HepG2 (cell line): Measurements from ENCODE around the gene RANBP6. TPM values are rescaled to one million over a fixed set of nuclear protein-coding genes. Genes with fewer than 3 reads are reported as not detected.

ENCODE experiments used
- ATAC-seq: fragments of 200-7000 bp; cut with Tn5 transposase; 3 replicates; pipeline ENCODE4 v1.9.1; 2020; ENCODE audit warnings: mild to moderate bottlenecking, moderate library complexity
- BruUV-seq: library from RNA; stranded (reverse); fragments of 400-500 nt; replicated peaks from 2 replicates; lab custom pipeline; 2021; lab: Mats Ljungman, UMichigan
- CTCF ChIA-PET: fragments of 300-600 bp; formaldehyde crosslinking; extraction: SDS; loops from one replicate; lab custom pipeline; 2021; ENCODE audit warnings: low total read pairs, inconsistent platforms, low intra/inter-chr PET ratio; lab: Yijun Ruan, JAX
- POLR2A ChIA-PET: fragments of 350-600 bp; sonication (Branson Sonifier 250); formaldehyde crosslinking; loops from one replicate; lab custom pipeline; 2020; ENCODE audit warnings: antibody characterized with exemption, inconsistent platforms; lab: Yijun Ruan, JAX
- DNase-seq: peaks from one replicate; pipeline ENCODE4 v3.0.0-alpha.2; 2015; ENCODE audit warnings: low spot score
- FAIRE-seq: peaks from 3 replicates; lab custom pipeline; 2011; peaks lifted over from hg19 to GRCh38; lab: Jason Lieb, UNC
- H2AFZ ChIP-seq: one replicate; pipeline ENCODE4 v1.6.1; 2011; ENCODE audit warnings: low read length, inconsistent platforms
- H3K27ac ChIP-seq: fragments of 300-600 bp; 3 replicates; pipeline ENCODE4 v1.8.0; 2011; ENCODE audit warnings: mixed run types, mild to moderate bottlenecking, mixed read lengths, low read length, inconsistent platforms; ENCODE audit not compliant: insufficient read depth; ENCODE audit errors: extremely low read length
- H3K27me3 ChIP-seq, 2 experiments: fragments of 200-600 bp in 1 of 2; 2 replicates in 1 of 2; 3 replicates in 1 of 2; pipeline versions ENCODE4 v1.6.0 to v1.8.0; 2011; ENCODE audit warnings: low read length in 2 of 2, mild to moderate bottlenecking in 2 of 2, moderate library complexity in 2 of 2, inconsistent platforms in 1 of 2; ENCODE audit not compliant: insufficient read depth in 2 of 2, control insufficient read depth in 1 of 2
- H3K36me3 ChIP-seq, 2 experiments: fragments of 200-600 bp in 1 of 2; replicated peaks in 1 of 2; 2 replicates in 1 of 2; 3 replicates in 1 of 2; pipeline versions ENCODE4 v1.5.1 to v1.8.0; 2011; ENCODE audit warnings: low read length in 2 of 2, inconsistent platforms in 1 of 2; ENCODE audit not compliant: insufficient read depth in 2 of 2, control insufficient read depth in 1 of 2
- H3K4me1 ChIP-seq: 2 replicates; pipeline ENCODE4 v1.5.1; 2012; ENCODE audit warnings: low read length, inconsistent platforms; ENCODE audit not compliant: insufficient read depth
- H3K4me2 ChIP-seq: 2 replicates; pipeline ENCODE4 v1.6.0; 2011; ENCODE audit warnings: low read depth, low read length, inconsistent platforms
- H3K4me3 ChIP-seq, 3 experiments: fragments of 200-600 bp in 1 of 3; sonication (generic), shearing (Covaris generic) in 1 of 3; replicated peaks in 1 of 3; 2 replicates each; pipeline ENCODE4 v1.5.1; 2011 to 2016; ENCODE audit warnings: low read length in 3 of 3, inconsistent platforms in 2 of 3, low read depth in 2 of 3, mild to moderate bottlenecking in 2 of 3, control low read depth in 1 of 3, mixed read lengths in 1 of 3; ENCODE audit not compliant: insufficient read depth in 1 of 3
- H3K79me2 ChIP-seq: one replicate; pipeline ENCODE4 v1.6.1; 2011; ENCODE audit warnings: low read length, inconsistent platforms; ENCODE audit not compliant: insufficient read depth
- H3K9ac ChIP-seq: 2 replicates; pipeline ENCODE4 v1.6.0; 2011; ENCODE audit warnings: mild to moderate bottlenecking, low read depth, low read length, inconsistent platforms; ENCODE audit not compliant: insufficient read depth
- H3K9me3 ChIP-seq: 2 replicates; pipeline ENCODE4 v1.5.1; 2012; ENCODE audit warnings: mild to moderate bottlenecking, low read length
- H4K20me1 ChIP-seq: 2 replicates; pipeline ENCODE4 v1.6.0; 2011; ENCODE audit warnings: inconsistent platforms, mild to moderate bottlenecking, low read length, moderate library complexity; ENCODE audit not compliant: insufficient read depth
- BRD4 ChIP-seq: sonication (generic); formaldehyde crosslinking; IDR thresholded peaks from 2 replicates; pipeline ENCODE4 v1.4.0; 2020; ENCODE audit warnings: missing genetic modification reagents
- CENPX ChIP-seq: sonication (generic); formaldehyde crosslinking; IDR thresholded peaks from 2 replicates; pipeline ENCODE4 v1.9.0; 2021; ENCODE audit warnings: mild to moderate bottlenecking, missing genetic modification reagents, moderate library complexity
- HDAC6 ChIP-seq: fragments of 200-600 bp; sonication (generic); IDR thresholded peaks from 2 replicates; pipeline ENCODE4 v1.7.0; 2017; ENCODE audit warnings: mild to moderate bottlenecking, antibody characterized with exemption, low read length, low read depth
- KMT2B ChIP-seq: IDR thresholded peaks from 2 replicates; pipeline ENCODE4 v1.6.1; 2016; ENCODE audit warnings: missing genetic modification reagents, missing compliant biosample characterization
- MAF1 ChIP-seq: sonication (generic); formaldehyde crosslinking; IDR thresholded peaks from 2 replicates; pipeline ENCODE4 v1.5.0; 2020; ENCODE audit warnings: missing genetic modification reagents, borderline replicate concordance
- NCOA1 ChIP-seq: sonication (generic); formaldehyde crosslinking; IDR thresholded peaks from 2 replicates; pipeline ENCODE4 v1.9.0; 2021; ENCODE audit warnings: missing genetic modification reagents
- NCOA5 ChIP-seq: sonication (generic); formaldehyde crosslinking; IDR thresholded peaks from 2 replicates; pipeline ENCODE4 v1.4.0; 2020; ENCODE audit warnings: missing genetic modification reagents
- NFE2 ChIP-seq: sonication (generic); formaldehyde crosslinking; IDR thresholded peaks from 2 replicates; pipeline ENCODE4 v1.4.0; 2020; ENCODE audit warnings: missing genetic modification reagents
- PPARG ChIP-seq: conservative IDR thresholded peaks from 2 replicates; pipeline ENCODE4 v1.6.1; 2016; ENCODE audit warnings: missing biosample characterization, missing genetic modification reagents
- SALL2 ChIP-seq: sonication (generic); formaldehyde crosslinking; IDR thresholded peaks from 2 replicates; pipeline ENCODE4 v1.8.1; 2023; ENCODE audit warnings: mild to moderate bottlenecking, missing genetic modification reagents, inconsistent platforms
- SPEN ChIP-seq: sonication (generic); formaldehyde crosslinking; IDR thresholded peaks from 2 replicates; pipeline ENCODE4 v1.5.1; 2020; ENCODE audit warnings: low read depth, mild to moderate bottlenecking, missing genetic modification reagents
- U2AF2 ChIP-seq: fragments of 200-400 bp; formaldehyde crosslinking; IDR thresholded peaks from 2 replicates; pipeline ENCODE4 v1.6.1; 2017; ENCODE audit warnings: low read depth, mild to moderate bottlenecking, low read length
- ZGPAT ChIP-seq: IDR thresholded peaks from 2 replicates; pipeline ENCODE4 v1.6.1; 2016; ENCODE audit warnings: mild to moderate bottlenecking
- ZNF180 ChIP-seq: sonication (generic); formaldehyde crosslinking; IDR thresholded peaks from 2 replicates; pipeline ENCODE4 v1.4.0; 2020; ENCODE audit warnings: low read depth, missing genetic modification reagents, borderline replicate concordance
- ZNF672 ChIP-seq: sonication (generic); formaldehyde crosslinking; IDR thresholded peaks from 2 replicates; pipeline ENCODE4 v1.8.1; 2022; ENCODE audit warnings: missing genetic modification reagents
- WGBS: methylation state at CpG from one replicate; pipeline ENCODE4 v1.1.6; 2017; ENCODE audit warnings: low lambda C conversion rate; 5-methylcytosine and 5-hydroxymethylcytosine counted together
- in situ Hi-C: cut with HindIII; loops from 2 replicates; pipeline ENCODE4 v1.10.0; 2017; ENCODE audit warnings: low pct_unique_long_range_greater_than_20kb; ENCODE audit not compliant: extremely low pct_ligation_motif_present
- intact Hi-C: fragments of 100-400 bp; cut with micrococcal nuclease; formaldehyde crosslinking; loops from one replicate; pipeline ENCODE4 v1.10.0; 2022; ENCODE audit not compliant: unreplicated experiment
- polyA plus RNA-seq, 8 experiments: library from polyadenylated mRNA; depleted of rRNA in 3 of 8; stranded (reverse) in 7 of 8; unstranded in 1 of 8; fragments of >200 nt; fragmentation: Illumina TruSeq in 4 of 8; extraction: Trizol in 4 of 8; gene quantifications; 2 replicates each; pipeline versions ENCODE4 v1.2.1 to v1.2.3, GENCODE V29; 2011 to 2016; ENCODE audit warnings: low read depth in 4 of 8, missing spikeins in 1 of 8, mixed read lengths in 1 of 8; ENCODE audit not compliant: insufficient read depth in 1 of 8
- total RNA-seq, 5 experiments: library from RNA; depleted of rRNA; stranded (reverse); fragments of >200 nt; fragmentation: Illumina TruSeq; extraction: Trizol; gene quantifications; 2 replicates each; pipeline ENCODE4 v1.2.3, GENCODE V29; 2016; ENCODE audit warnings: low read depth in 1 of 5
- TF ChIP-seq, protein P1 (sequence below): sonication (generic); formaldehyde crosslinking; IDR thresholded peaks from 2 replicates; pipeline ENCODE4 v1.5.1; 2020; ENCODE audit warnings: mild to moderate bottlenecking, missing genetic modification reagents

The RANBP6 gene
- total and polyA plus RNA-seq, 2 of the 13 experiments (the other 11 are each of a cell fraction or from before 2014, with no cell fraction given): 7.5 to 26.0 TPM

DNA sequence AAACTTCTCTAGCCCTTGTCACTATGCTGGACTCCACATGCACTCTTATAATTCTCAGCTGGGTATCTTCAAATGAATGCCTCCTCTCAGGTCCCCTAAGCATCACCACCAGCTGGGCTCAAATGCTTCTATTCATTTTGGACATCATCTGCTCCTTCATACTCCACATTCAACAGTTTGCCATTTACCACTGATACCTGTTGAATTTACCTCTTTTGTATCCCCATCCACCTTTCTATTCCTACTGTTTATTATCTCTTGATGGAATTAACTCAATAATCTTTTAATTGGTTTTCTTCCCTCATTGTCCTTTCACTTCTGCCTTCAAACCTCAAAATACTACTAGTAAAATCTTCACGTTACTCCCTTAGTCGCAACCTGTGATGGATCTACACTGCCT is 14.5 kb downstream of the RANBP6 start:
- ATAC-seq (no peak), FAIRE-seq (no peak), DNase-seq (no peak)
- Histone ChIP-seq H3K4me1 (peaks cover 19% of the 10 kb centered on the region), H3K9me3 (no peaks in the 10 kb centered on the region), H4K20me1 (peaks cover 2% of the 10 kb centered on the region; the same call in 1 of the 2 replicates), H3K4me2 (no peak overlapping the region), H3K9ac (no peak overlapping the region), H3K27ac (no peak overlapping the region), H3K36me3 (peaks cover 0 to 15% of the 10 kb centered on the region in 2 experiments; a peak in 2 of 5 replicates), H3K4me3 (no peak overlapping the region), H3K79me2 (peaks cover 56% of the 10 kb centered on the region), H3K27me3 (no peaks in the 10 kb centered on the region), H2AFZ (no peak overlapping the region)
- POLR2A ChIA-PET: no interaction called here
- WGBS: 98% methylated on average over 2 of the region's 2 CpGs
- in situ Hi-C loops (no loop called here), intact Hi-C loops (no loop called here)
- CTCF ChIA-PET: no interaction called here
- BruUV-seq: no TSS peak
- TF ChIP-seq NCOA5 (no peak), ZGPAT (CRISPR knock-in tag) (no peak), U2AF2 (no peak), SPEN (CRISPR knock-in tag) (no peak), PPARG (CRISPR knock-in tag) (no peak), NFE2 (CRISPR knock-in tag) (no peak), ZNF672 (no peak), ZNF180 (CRISPR knock-in tag) (no peak), SALL2 (CRISPR knock-in tag) (no peak), MAF1 (CRISPR knock-in tag) (no peak), KMT2B (CRISPR knock-in tag) (no peak), NCOA1 (CRISPR knock-in tag) (no peak), HDAC6 (no peak), BRD4 (CRISPR knock-in tag) (no peak), CENPX (no peak)
- TF ChIP-seq, protein P1, sequence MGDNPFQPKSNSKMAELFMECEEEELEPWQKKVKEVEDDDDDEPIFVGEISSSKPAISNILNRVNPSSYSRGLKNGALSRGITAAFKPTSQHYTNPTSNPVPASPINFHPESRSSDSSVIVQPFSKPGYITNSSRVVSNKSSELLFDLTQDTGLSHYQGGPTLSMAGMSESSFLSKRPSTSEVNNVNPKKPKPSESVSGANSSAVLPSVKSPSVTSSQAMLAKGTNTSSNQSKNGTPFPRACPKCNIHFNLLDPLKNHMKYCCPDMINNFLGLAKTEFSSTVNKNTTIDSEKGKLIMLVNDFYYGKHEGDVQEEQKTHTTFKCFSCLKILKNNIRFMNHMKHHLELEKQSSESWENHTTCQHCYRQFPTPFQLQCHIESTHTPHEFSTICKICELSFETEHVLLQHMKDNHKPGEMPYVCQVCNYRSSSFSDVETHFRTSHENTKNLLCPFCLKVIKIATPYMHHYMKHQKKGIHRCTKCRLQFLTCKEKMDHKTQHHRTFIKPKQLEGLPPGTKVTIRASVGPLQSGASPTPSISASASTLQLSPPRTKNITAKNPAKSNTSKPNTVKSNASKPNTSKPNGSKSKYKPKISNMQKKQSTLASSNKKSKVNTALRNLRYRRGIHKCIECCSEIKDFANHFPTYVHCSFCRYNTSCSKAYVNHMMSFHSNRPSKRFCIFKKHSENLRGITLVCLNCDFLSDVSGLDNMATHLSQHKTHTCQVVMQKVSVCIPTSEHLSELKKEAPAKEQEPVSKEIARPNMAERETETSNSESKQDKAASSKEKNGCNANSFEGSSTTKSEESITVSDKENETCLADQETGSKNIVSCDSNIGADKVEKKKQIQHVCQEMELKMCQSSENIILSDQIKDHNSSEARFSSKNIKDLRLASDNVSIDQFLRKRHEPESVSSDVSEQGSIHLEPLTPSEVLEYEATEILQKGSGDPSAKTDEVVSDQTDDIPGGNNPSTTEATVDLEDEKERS (CRISPR knock-in tag): no peak
